Activated T-cell treated with anti-CD3 and anti-CD28 coated beads for 48 hours (primary cell): Measurements from ENCODE around the gene DUSP23.
A peak's percentile ranks its signal among the peaks of the same experiment; 100 is the strongest.

ENCODE experiments used
- DNase-seq: peaks from one replicate; pipeline ENCODE4 v3.0.0-alpha.2; 2020; ENCODE audit warnings: low read depth

Gene DUSP23

GRCh38 chr1:159780583-159781582 is at the start of gene DUSP23:
Gene DUSP23, plus strand, starts transcription at chr1:159780962. Its CDS starts 139 bp downstream, at chr1:159781101.
- peak; percentile 94 for DNase-seq

- DNase-seq = no peak
Measured at GRCh38 chr1:159737238-159737916, 43.4 kb upstream of the DUSP23 start.

DNA sequence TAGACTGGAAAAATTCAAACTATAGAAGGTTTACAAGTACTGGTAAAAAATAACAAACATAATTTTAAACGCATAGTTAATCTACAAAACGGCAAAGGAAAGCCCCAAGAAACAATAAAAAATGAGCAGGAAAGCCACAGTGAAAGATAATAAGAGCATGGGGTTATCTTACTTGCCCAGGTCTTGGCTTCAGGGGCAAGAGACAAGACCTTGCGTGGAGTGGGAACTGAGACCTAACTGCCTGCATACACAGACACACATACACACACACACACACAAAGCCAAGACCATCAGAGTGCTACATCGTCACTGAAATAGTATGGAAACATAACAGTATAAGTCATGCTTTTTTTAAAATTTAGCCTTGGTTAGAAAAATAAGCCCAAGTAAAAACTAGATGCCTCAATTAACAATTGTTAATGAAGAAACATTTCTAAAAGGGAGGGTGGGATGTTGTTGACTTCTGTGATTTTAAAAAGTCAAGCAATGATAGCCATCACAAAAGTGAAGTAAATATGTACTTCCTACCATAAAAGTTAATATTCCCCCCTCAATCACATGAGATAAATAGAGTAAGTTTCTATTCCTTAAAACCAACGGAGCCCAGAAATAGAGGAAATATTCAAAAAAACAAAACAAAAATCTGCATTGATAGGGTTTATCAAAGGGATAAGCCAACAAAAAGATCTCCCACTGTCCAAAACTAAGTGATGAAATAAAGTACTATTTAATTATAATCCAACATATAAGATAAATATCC is 36.9 kb upstream of the DUSP23 start:
- DNase-seq = no peak

GRCh38 chr1:159746666-159747065 is 34.1 kb upstream of the DUSP23 start:
- DNase-seq = no peak

- no peak for DNase-seq
Measured at GRCh38 chr1:159748370-159748769, 32.4 kb upstream of the DUSP23 start.

GRCh38 chr1:159749630-159750029 is 31.1 kb upstream of the DUSP23 start:
- no peak for DNase-seq

GRCh38 chr1:159750621-159751020 is 30.1 kb upstream of the DUSP23 start:
- no peak for DNase-seq

DNA sequence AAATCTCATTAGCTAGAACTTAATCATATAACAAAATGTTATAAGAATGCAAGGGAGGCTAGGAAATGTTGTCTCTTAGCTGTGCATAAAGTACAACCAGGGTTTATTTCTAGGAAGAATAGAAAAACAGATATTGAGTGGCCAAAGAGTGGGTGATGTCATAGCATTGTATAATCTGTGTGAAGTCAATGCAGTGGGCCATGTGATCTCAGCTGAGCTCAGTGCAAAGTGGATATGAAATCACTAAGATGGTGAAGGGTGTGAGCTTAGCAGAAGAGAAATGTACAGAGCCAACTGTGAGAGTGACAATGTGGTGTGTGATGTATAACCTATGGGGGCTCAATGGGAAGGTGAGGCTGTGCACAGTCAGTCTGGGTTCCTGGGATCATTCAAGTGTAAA is 29.7 kb upstream of the DUSP23 start:
- DNase-seq = no peak

DNA sequence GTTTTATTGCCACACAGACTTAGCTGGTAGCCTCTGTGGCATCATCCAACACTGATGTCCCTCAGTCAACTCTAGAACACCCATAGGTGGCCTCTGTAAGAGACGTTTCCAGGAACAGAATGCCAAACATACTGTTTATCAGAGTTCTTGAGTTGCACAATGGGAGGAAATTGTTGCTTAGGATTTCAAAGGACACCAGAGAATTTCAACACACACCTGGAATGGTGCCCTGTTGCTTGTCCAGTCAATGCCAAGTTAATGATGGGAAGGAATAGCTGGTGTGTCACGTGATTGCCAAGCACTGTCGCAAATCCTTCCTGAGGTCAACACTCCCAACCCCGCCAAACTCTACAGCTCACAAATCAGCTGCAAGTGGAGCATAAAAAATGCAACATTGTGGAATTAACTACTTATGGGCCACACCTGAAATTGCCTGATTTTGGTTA is 28.6 kb upstream of the DUSP23 start:
- no peak for DNase-seq

DNA sequence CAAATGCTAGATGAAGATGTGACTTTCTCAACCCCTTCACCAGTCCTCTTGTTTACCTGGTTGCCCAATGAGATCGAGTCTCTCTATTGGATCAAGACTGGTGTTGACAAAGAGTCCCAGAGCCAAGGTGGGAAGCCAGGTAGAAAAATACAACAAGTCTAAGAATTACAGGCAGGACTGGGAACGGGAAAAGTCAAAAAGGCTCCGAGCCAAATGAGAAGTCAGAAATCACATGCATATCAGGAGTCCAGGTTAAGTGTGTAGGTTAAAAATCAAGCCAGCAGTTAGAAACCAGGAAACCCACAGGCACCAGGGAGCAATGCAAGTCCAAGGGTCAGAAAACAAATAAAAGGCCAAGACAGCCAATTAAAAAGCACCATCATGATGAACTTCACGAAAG is 27.4 kb upstream of the DUSP23 start:
- DNase-seq = no peak

GRCh38 chr1:159755451-159756007 is 25.2 kb upstream of the DUSP23 start:
- DNase-seq = no peak

DNA sequence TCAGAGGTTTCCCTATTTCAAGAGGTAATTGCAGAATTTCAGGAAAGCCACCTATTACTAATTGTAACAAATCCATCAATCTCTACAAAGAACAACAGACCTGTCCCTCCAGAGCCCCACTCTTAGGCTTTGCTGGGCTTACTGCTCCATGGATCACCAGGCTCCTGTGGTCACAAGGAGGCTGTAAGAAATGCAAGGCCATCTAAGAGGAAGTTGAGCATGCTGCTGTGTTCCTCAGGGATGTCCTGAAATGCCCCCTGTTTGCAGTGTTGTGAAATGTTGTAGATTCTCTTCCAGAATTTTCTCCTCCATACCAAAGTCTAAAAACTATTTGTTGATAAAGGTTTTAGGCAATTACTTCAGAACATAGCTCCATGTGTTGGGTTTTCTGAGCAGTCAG is 24.4 kb upstream of the DUSP23 start:
- DNase-seq = no peak

- no peak for DNase-seq
Measured at GRCh38 chr1:159763686-159764085, 17.1 kb upstream of the DUSP23 start.

DNA sequence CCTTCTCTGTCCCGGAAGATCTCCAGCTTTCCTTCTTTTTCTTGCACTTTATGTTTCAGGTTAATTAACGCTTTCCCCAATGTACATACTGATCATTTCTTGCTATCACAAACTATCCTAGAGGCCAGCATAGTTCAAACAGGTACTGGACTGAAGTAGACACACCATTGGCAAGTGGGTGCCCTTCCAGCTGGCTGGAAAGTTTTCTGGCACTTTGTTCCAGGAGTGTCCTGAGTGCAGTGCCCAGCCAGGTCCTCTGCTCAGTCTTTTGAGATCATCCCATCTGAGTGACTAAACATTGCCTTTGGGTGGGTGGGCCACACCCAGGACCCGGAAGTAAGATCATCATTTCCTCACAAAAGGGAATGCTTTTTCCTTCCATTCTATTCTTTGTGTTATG is 15.0 kb upstream of the DUSP23 start:
- DNase-seq = no peak

GRCh38 chr1:159771127-159771895 is 9.5 kb upstream of the DUSP23 start:
- no peak for DNase-seq

GRCh38 chr1:159774465-159774864 is 6.3 kb upstream of the DUSP23 start:
- no peak for DNase-seq

- no peak for DNase-seq
Measured at GRCh38 chr1:159775716-159776115, 5.0 kb upstream of the DUSP23 start.

DNA sequence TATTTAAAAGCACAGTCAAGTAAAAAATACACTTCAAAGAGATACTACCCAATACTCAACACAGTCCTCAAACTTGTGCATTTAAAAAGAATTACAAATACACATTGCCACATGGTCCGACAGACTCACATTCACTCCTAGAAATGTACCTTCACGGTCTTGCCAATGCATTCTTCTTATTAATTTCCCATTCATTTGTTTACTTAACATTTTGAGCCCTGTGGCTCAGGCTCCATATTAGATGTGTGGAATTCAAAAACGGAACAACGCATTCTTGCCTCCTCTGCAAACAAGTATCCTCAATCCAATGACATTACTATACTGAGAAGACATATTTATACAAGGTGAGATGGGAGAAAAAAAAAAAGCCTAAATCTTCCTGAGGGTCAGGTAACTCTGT is 2.5 kb upstream of the DUSP23 start:
- no peak for DNase-seq

DNA sequence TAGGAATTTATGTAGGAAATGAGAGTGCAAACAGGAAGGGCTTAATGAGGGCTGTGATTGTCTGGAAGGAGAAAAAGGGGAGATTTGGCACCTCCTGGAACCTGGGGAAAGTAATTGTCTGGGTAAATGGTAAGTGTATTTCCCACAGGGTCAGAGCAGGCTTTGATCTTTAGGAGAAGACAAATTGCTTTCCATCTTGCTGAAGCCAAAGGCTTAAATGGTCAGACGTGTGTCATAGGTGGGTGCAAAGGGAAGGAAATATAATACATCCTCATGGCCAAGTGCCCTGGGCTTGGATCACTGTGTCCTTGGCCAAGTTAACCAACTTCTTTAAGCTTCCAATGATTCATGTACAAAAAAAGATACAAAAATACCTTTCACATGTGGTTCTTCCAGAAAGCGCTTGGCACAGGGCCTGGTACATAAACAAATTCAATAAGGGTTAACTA is 1.3 kb upstream of the DUSP23 start:
- DNase-seq = no peak

GRCh38 chr1:159781992-159782391 is 1.2 kb downstream of the DUSP23 start:
- DNase-seq = no peak

DNA sequence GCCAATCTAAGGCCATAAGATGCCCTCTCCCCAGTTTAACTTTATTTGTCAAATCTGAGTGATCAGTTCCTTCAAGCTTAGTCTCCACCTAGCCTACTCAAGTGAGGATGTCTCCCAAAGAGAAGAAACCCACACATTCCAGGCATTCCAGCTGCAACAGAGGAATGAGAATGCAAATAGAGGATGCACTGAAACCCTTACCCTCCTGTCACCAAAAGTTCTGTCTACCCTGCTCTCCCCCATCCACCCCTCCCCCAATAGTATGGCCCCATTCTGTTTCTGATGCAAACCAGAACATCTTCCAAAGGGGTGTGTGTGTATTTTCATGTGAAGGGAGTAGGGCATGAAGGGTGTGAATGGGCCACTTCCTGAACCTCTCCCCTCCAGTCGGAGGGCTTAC is 3.0 kb downstream of the DUSP23 start:
- DNase-seq = no peak
